BLaER1 (cell line): Measurements from ENCODE around the gene SP100.
"Not testable (repeated sequence)": the region's sequence is repeated elsewhere in the genome, so short reads cannot be mapped to it uniquely, and the experiment has no call there.

ENCODE experiments used
- H3K27ac ChIP-seq: shearing (Covaris generic); formaldehyde crosslinking; 2 replicates; pipeline ENCODE4 v1.8.1; 2022
- H3K27me3 ChIP-seq: shearing (Covaris generic); formaldehyde crosslinking; 2 replicates; pipeline ENCODE4 v1.8.1; 2022
- H3K36me3 ChIP-seq: shearing (Covaris generic); formaldehyde crosslinking; 2 replicates; pipeline ENCODE4 v1.8.1; 2022
- H3K4me1 ChIP-seq: shearing (Covaris generic); formaldehyde crosslinking; 2 replicates; pipeline ENCODE4 v1.8.1; 2022
- H3K4me2 ChIP-seq: shearing (Covaris generic); formaldehyde crosslinking; 2 replicates; pipeline ENCODE4 v1.8.1; 2022
- H3K4me3 ChIP-seq: shearing (Covaris generic); formaldehyde crosslinking; 2 replicates; pipeline ENCODE4 v1.8.1; 2022
- H3K9ac ChIP-seq: shearing (Covaris generic); formaldehyde crosslinking; 2 replicates; pipeline ENCODE4 v1.8.1; 2022
- H3K9me3 ChIP-seq: shearing (Covaris generic); formaldehyde crosslinking; 2 replicates; pipeline ENCODE4 v1.8.1; 2022
- H4K20me1 ChIP-seq: shearing (Covaris generic); formaldehyde crosslinking; 2 replicates; pipeline ENCODE4 v1.8.1; 2022
- Cebpa-rat ChIP-seq: shearing (Covaris generic); IDR thresholded peaks from 2 replicates; pipeline ENCODE4 v1.8.1; 2022

SP100 gene

GRCh38 chr2:230457073-230457768, 41.2 kb downstream of the SP100 start:
- no peak overlapping the region for H3K4me3 ChIP-seq
- H3K9ac ChIP-seq, result no peak overlapping the region
- H3K4me2 ChIP-seq, result peak overlapping the region; percentile 30
- peaks cover 68% of the 10 kb centered on the region for H3K36me3 ChIP-seq
- no peak for TF ChIP-seq Cebpa-rat
- no peak overlapping the region for H3K27ac ChIP-seq
- H3K27me3 ChIP-seq, result no peaks in the 10 kb centered on the region
- H3K9me3 ChIP-seq, result peaks cover 23% of the 10 kb centered on the region
- no peaks in the 10 kb centered on the region for H4K20me1 ChIP-seq
- peaks cover 9% of the 10 kb centered on the region for H3K4me1 ChIP-seq

GRCh38 chr2:230457793-230458192, 41.8 kb downstream of the SP100 start:
- H3K4me1 ChIP-seq, result peaks cover 9% of the 10 kb centered on the region

GRCh38 chr2:230459216-230459615, 43.2 kb downstream of the SP100 start:
- no peaks in the 10 kb centered on the region for H3K27me3 ChIP-seq
- peaks cover 70% of the 10 kb centered on the region for H3K36me3 ChIP-seq
- no peak overlapping the region for H3K4me2 ChIP-seq
- peaks cover 15% of the 10 kb centered on the region for H3K9me3 ChIP-seq
- peaks cover 9% of the 10 kb centered on the region for H3K4me1 ChIP-seq
- no peak overlapping the region for H3K27ac ChIP-seq
- no peak overlapping the region for H3K4me3 ChIP-seq
- H4K20me1 ChIP-seq, result no peaks in the 10 kb centered on the region
- TF ChIP-seq Cebpa-rat, result no peak
- H3K9ac ChIP-seq, result no peak overlapping the region

More at GRCh38 chr2:230457793-230458192, 41.8 kb downstream of the SP100 start:
- H3K4me2 ChIP-seq, result no peak overlapping the region
- no peak overlapping the region for H3K4me3 ChIP-seq
- TF ChIP-seq Cebpa-rat, result no peak
- no peaks in the 10 kb centered on the region for H4K20me1 ChIP-seq
- H3K9me3 ChIP-seq, result peaks cover 20% of the 10 kb centered on the region
- H3K9ac ChIP-seq, result no peak overlapping the region
- H3K36me3 ChIP-seq, result peaks cover 70% of the 10 kb centered on the region
- no peak overlapping the region for H3K27ac ChIP-seq
- no peaks in the 10 kb centered on the region for H3K27me3 ChIP-seq

GRCh38 chr2:230471074-230471473, 55.1 kb downstream of the SP100 start:
- Histone ChIP-seq H3K4me2 (no peak overlapping the region), H3K36me3 (peaks cover 61% of the 10 kb centered on the region)

GRCh38 chr2:230472621-230473018, 56.6 kb downstream of the SP100 start:
- Histone ChIP-seq H3K36me3 (peaks cover 50% of the 10 kb centered on the region), H3K4me2 (no peak overlapping the region)

More at GRCh38 chr2:230471074-230471473, 55.1 kb downstream of the SP100 start:
- Histone ChIP-seq H3K27me3 (no peaks in the 10 kb centered on the region), H3K4me1 (no peaks in the 10 kb centered on the region), H3K9me3 (peaks cover 16% of the 10 kb centered on the region), H3K9ac (no peak overlapping the region), H4K20me1 (no peaks in the 10 kb centered on the region), H3K27ac (no peak overlapping the region), H3K4me3 (no peak overlapping the region)
- TF ChIP-seq Cebpa-rat, result no peak

GRCh38 chr2:230473378-230473777, 57.4 kb downstream of the SP100 start:
- Histone ChIP-seq H3K4me2 (no peak overlapping the region), H3K9me3 (peaks cover 16% of the 10 kb centered on the region), H3K36me3 (peaks cover 43% of the 10 kb centered on the region), H3K4me3 (no peak overlapping the region), H4K20me1 (no peaks in the 10 kb centered on the region), H3K27ac (no peak overlapping the region), H3K4me1 (no peaks in the 10 kb centered on the region), H3K9ac (no peak overlapping the region), H3K27me3 (no peaks in the 10 kb centered on the region)
- no peak for TF ChIP-seq Cebpa-rat

More at GRCh38 chr2:230472621-230473018, 56.6 kb downstream of the SP100 start:
- peaks cover 16% of the 10 kb centered on the region for H3K9me3 ChIP-seq
- H3K4me1 ChIP-seq, result no peaks in the 10 kb centered on the region
- H3K27me3 ChIP-seq, result no peaks in the 10 kb centered on the region
- TF ChIP-seq Cebpa-rat, result no peak
- no peak overlapping the region for H3K9ac ChIP-seq
- H4K20me1 ChIP-seq, result no peaks in the 10 kb centered on the region
- H3K27ac ChIP-seq, result no peak overlapping the region
- no peak overlapping the region for H3K4me3 ChIP-seq

GRCh38 chr2:230475143-230475542, 59.1 kb downstream of the SP100 start:
- no peaks in the 10 kb centered on the region for H3K27me3 ChIP-seq
- no peak overlapping the region for H3K4me3 ChIP-seq
- no peak for TF ChIP-seq Cebpa-rat
- H3K27ac ChIP-seq, result no peak overlapping the region
- peaks cover 42% of the 10 kb centered on the region for H3K36me3 ChIP-seq
- no peaks in the 10 kb centered on the region for H4K20me1 ChIP-seq
- no peaks in the 10 kb centered on the region for H3K4me1 ChIP-seq
- no peak overlapping the region for H3K9ac ChIP-seq
- peaks cover 16% of the 10 kb centered on the region for H3K9me3 ChIP-seq
- H3K4me2 ChIP-seq, result no peak overlapping the region

GRCh38 chr2:230485801-230486341, 69.9 kb downstream of the SP100 start:
- no peaks in the 10 kb centered on the region for H3K4me1 ChIP-seq
- no peak overlapping the region for H3K9ac ChIP-seq
- H3K27me3 ChIP-seq, result no peaks in the 10 kb centered on the region
- no peak overlapping the region for H3K27ac ChIP-seq
- H3K4me2 ChIP-seq, result no peak overlapping the region
- H3K4me3 ChIP-seq, result no peak overlapping the region
- peaks cover 22% of the 10 kb centered on the region for H3K9me3 ChIP-seq
- no peak for TF ChIP-seq Cebpa-rat
- no peaks in the 10 kb centered on the region for H4K20me1 ChIP-seq
- peaks cover 27% of the 10 kb centered on the region for H3K36me3 ChIP-seq

GRCh38 chr2:230491219-230491618, 75.2 kb downstream of the SP100 start:
- not testable (repeated sequence) for H3K9ac ChIP-seq, H3K27me3 ChIP-seq, H3K4me1 ChIP-seq, H3K4me2 ChIP-seq, H4K20me1 ChIP-seq, H3K27ac ChIP-seq, H3K4me3 ChIP-seq
- peaks cover 28% of the 10 kb centered on the region for H3K9me3 ChIP-seq
- peaks cover 55% of the 10 kb centered on the region for H3K36me3 ChIP-seq

- no peak overlapping the region for H3K9ac ChIP-seq
- peaks cover 50% of the 10 kb centered on the region for H3K36me3 ChIP-seq
- H3K9me3 ChIP-seq, result peaks cover 25% of the 10 kb centered on the region
- H3K4me1 ChIP-seq, result peaks cover 10% of the 10 kb centered on the region
- no peak overlapping the region for H3K27ac ChIP-seq
- H3K27me3 ChIP-seq, result no peaks in the 10 kb centered on the region
- H3K4me3 ChIP-seq, result no peak overlapping the region
- no peak overlapping the region for H3K4me2 ChIP-seq
- TF ChIP-seq Cebpa-rat, result no peak
- H4K20me1 ChIP-seq, result no peaks in the 10 kb centered on the region
Measured at GRCh38 chr2:230492107-230492506, 76.1 kb downstream of the SP100 start.
